ENCODE results near the gene CRTC1. TPM values are rescaled to one million over a fixed set of nuclear protein-coding genes. Genes with fewer than 3 reads are reported as not detected.

The CRTC1 gene
- total and polyA plus RNA-seq, 7 donors: 4.5 to 12.5 (median 8.1) TPM

DNA sequence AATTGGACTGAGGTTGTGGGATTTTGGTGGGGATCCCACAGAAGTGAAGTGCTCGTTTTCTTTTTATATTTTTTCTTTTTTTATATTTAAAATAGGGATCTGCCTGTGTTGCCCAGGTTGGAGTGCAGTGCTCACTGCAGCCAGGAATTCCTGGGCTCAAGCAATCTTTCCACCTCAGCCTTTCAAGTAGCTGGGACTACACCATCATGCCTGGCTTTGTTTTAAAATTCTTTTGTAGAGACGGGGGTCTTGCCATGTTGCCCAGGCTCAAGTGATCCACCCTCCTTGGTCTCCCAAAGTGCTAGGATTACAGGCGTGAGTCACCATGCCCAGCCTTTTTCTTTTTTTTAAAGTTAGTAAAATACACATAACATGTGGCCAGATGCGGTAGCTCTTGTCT, 20.6 kb downstream of the CRTC1 start:
- TF ChIP-seq CTCF (IDR thresholded peaks at IDR 0.05): no peak
- H3K36me3 ChIP-seq (ENCODE audit: insufficient read depth in 1 of 2, low read depth in 1 of 2): no peaks in the 10 kb centered on the region
- no peaks in the 10 kb centered on the region for H3K9me3 ChIP-seq
- H3K4me3 ChIP-seq: no peak overlapping the region
- DNase-seq: no peak
- peaks cover 19% of the 10 kb centered on the region for H3K4me1 ChIP-seq
- no peaks in the 10 kb centered on the region for H3K27me3 ChIP-seq (ENCODE audit: insufficient read depth in 3 of 3, low read length in 2 of 3)
- no peak overlapping the region for H3K27ac ChIP-seq
- 83 to 92% (median 92%) methylated on average over 4 of the region's 4 CpGs for WGBS, 3 donors
- intact Hi-C loops (cut with DNase I): no loop called here
- ATAC-seq: no peak

- Histone ChIP-seq H3K27ac (no peak overlapping the region), H3K4me1 (peaks cover 12% of the 10 kb centered on the region), H3K4me3 (no peak overlapping the region), H3K36me3 (ENCODE audit: insufficient read depth in 1 of 2, low read depth in 1 of 2) (no peaks in the 10 kb centered on the region), H3K27me3 (ENCODE audit: insufficient read depth in 3 of 3, low read length in 2 of 3) (no peaks in the 10 kb centered on the region), H3K9me3 (no peaks in the 10 kb centered on the region)
- intact Hi-C loops (cut with DNase I): no loop called here
- WGBS, 3 donors: 80 to 83% (median 83%) methylated on average over 7 of the region's 7 CpGs
- ATAC-seq (no peak), DNase-seq (no peak)
- TF ChIP-seq CTCF (IDR thresholded peaks at IDR 0.05): no peak
Measured at GRCh38 chr19:18704971-18705370, 21.5 kb downstream of the CRTC1 start.

DNA sequence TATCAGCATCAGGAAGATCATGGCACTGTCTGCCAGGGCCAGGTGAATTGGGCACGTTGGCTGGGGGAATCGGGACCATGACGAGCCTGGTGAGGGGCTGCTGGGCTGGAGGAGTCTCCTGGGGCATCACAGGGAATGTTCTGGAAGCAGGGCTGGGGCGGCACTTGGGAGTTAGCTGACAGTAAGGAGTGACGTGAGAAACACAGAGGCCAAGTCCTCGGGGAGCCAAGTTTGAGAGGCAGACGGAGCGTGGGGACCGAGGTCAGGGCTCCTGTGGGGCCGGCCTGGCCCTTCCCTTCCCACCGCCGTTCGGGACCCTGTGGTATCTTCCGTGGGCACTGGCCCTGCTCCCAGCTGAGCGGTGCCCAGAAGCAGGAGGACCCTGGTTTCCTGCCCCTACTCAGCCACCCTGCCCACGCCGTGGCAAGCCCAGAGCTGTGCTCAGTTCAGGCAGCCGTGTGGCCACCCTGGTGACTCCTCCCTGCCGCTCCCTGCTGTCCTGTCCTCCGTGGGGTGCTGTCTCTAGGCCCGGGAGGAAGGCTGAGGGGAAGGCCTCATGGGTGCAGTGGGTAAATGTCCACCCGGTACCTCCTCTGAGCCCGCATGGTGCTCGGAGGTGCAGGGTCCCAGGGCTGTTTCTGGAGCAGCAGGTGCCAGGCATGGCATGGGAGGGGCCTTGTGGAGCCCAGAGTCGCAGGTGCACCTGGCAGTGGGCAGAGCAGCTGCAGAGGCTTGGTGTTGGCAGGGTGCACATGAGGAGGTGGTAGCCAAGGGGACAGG, 25.2 kb downstream of the CRTC1 start:
- no peaks in the 10 kb centered on the region for H3K27me3 ChIP-seq (ENCODE audit: insufficient read depth in 3 of 3, low read length in 2 of 3)
- H3K9me3 ChIP-seq: no peaks in the 10 kb centered on the region
- no peak for TF ChIP-seq CTCF (IDR thresholded peaks at IDR 0.05)
- peak in 2 of 4 donors; percentile 10 to 26 for ATAC-seq
- no peaks in the 10 kb centered on the region for H3K36me3 ChIP-seq (ENCODE audit: insufficient read depth in 1 of 2, low read depth in 1 of 2)
- peak in 1 of 2 donors; percentile 61 for DNase-seq
- H3K27ac ChIP-seq: no peak overlapping the region
- H3K4me3 ChIP-seq: no peak overlapping the region
- H3K4me1 ChIP-seq: peaks cover under 1% of the 10 kb centered on the region
- intact Hi-C loops (cut with DNase I): no loop called here
- WGBS, 3 donors: 75 to 83% (median 77%) methylated on average over 25 of the region's 25 CpGs

- TF ChIP-seq CTCF (IDR thresholded peaks at IDR 0.05): no peak
- ATAC-seq (no peak), DNase-seq (no peak)
- no peaks in the 10 kb centered on the region for H3K36me3 ChIP-seq (ENCODE audit: insufficient read depth in 1 of 2, low read depth in 1 of 2)
- 91 to 95% (median 92%) methylated on average over 8 to 10 of the region's 10 CpGs for WGBS, 3 donors
- H3K27ac ChIP-seq: no peak overlapping the region
- peaks cover 4% of the 10 kb centered on the region for H3K4me1 ChIP-seq
- H3K4me3 ChIP-seq: no peak overlapping the region
- intact Hi-C loops (cut with DNase I): no loop called here
- H3K27me3 ChIP-seq (ENCODE audit: insufficient read depth in 3 of 3, low read length in 2 of 3): no peaks in the 10 kb centered on the region
- no peaks in the 10 kb centered on the region for H3K9me3 ChIP-seq
Measured at GRCh38 chr19:18709546-18709945, 26.1 kb downstream of the CRTC1 start.

- intact Hi-C loops (cut with DNase I): no loop called here
- Histone ChIP-seq H3K27ac (no peak overlapping the region), H3K9me3 (no peaks in the 10 kb centered on the region), H3K36me3 (ENCODE audit: insufficient read depth in 1 of 2, low read depth in 1 of 2) (no peaks in the 10 kb centered on the region), H3K27me3 (ENCODE audit: insufficient read depth in 3 of 3, low read length in 2 of 3) (no peaks in the 10 kb centered on the region), H3K4me3 (no peak overlapping the region), H3K4me1 (peaks cover 4% of the 10 kb centered on the region)
- DNase-seq (no peak), ATAC-seq (no peak)
- WGBS, 3 donors: 77 to 80% (median 77%) methylated on average over 11 of the region's 11 CpGs
- TF ChIP-seq CTCF (IDR thresholded peaks at IDR 0.05): no peak
Measured at GRCh38 chr19:18710186-18710585, 26.7 kb downstream of the CRTC1 start.

All from psoas muscle (tissue), 8 donors.